Suprapubic skin (tissue), 4 donors: ENCODE results near the gene ERFL. TPM values are rescaled to one million over a fixed set of nuclear protein-coding genes. Genes with fewer than 3 reads are reported as not detected.

Experiments used
- DNase-seq, 2 donors: peaks; one replicate each; pipeline ENCODE4 v3.0.0-alpha.2; 2019; ENCODE audit warnings: low spot score in 2 of 2
- H3K27ac ChIP-seq: fragments of 200-600 bp; sonication (generic); one replicate; pipeline ENCODE4 v1.5.1; 2019
- H3K27me3 ChIP-seq: fragments of 200-600 bp; sonication (generic); one replicate; pipeline ENCODE4 v1.5.1; 2019
- H3K36me3 ChIP-seq: fragments of 200-600 bp; sonication (generic); one replicate; pipeline ENCODE4 v1.5.1; 2019
- H3K4me1 ChIP-seq: fragments of 200-600 bp; sonication (generic); one replicate; pipeline ENCODE4 v1.5.1; 2019
- H3K4me3 ChIP-seq: fragments of 200-600 bp; sonication (generic); one replicate; pipeline ENCODE4 v1.5.1; 2019; ENCODE audit warnings: mild to moderate bottlenecking
- H3K9me3 ChIP-seq: fragments of 200-600 bp; sonication (generic); one replicate; pipeline ENCODE4 v1.5.1; 2019
- EP300 ChIP-seq: sonication (generic); formaldehyde crosslinking; IDR thresholded peaks from one replicate; pipeline ENCODE4 v1.6.1; 2017; ENCODE audit warnings: antibody characterized with exemption
- POLR2A ChIP-seq, 2 donors: fragments of 450-650 bp; IDR thresholded peaks; one replicate each; pipeline ENCODE4 v1.6.1; 2017; ENCODE audit warnings: antibody characterized with exemption in 2 of 2, mild to moderate bottlenecking in 2 of 2, moderate library complexity in 2 of 2
- POLR2AphosphoS5 ChIP-seq, 3 donors: sonication (generic); formaldehyde crosslinking; IDR thresholded peaks; one replicate each; pipeline ENCODE4 v1.6.1; 2017; ENCODE audit warnings: antibody characterized with exemption in 3 of 3
- WGBS: methylation state at CpG from one replicate; pipeline ENCODE4 v1.1.5; 2018; 5-methylcytosine and 5-hydroxymethylcytosine counted together
- total RNA-seq, 4 donors: library from RNA; depleted of rRNA; stranded (reverse); fragments of >200 nt; gene quantifications; one replicate each; pipeline ENCODE4 v1.1.0, GENCODE V29; 2016
- TF ChIP-seq, protein P1 (sequence below), 2 donors: fragments of 200-600 bp in 1 of 2; fragments of 450-650 bp in 1 of 2; sonication (generic) in 1 of 2; IDR thresholded peaks; one replicate each; pipeline ENCODE4 v1.5.1; 2016 to 2019; ENCODE audit warnings: antibody characterized with exemption in 2 of 2, mild to moderate bottlenecking in 1 of 2, moderate library complexity in 1 of 2

The ERFL gene
- total RNA-seq, 4 donors from 2014 or later = 0.21 to 0.72 TPM; not detected in 2

DNA sequence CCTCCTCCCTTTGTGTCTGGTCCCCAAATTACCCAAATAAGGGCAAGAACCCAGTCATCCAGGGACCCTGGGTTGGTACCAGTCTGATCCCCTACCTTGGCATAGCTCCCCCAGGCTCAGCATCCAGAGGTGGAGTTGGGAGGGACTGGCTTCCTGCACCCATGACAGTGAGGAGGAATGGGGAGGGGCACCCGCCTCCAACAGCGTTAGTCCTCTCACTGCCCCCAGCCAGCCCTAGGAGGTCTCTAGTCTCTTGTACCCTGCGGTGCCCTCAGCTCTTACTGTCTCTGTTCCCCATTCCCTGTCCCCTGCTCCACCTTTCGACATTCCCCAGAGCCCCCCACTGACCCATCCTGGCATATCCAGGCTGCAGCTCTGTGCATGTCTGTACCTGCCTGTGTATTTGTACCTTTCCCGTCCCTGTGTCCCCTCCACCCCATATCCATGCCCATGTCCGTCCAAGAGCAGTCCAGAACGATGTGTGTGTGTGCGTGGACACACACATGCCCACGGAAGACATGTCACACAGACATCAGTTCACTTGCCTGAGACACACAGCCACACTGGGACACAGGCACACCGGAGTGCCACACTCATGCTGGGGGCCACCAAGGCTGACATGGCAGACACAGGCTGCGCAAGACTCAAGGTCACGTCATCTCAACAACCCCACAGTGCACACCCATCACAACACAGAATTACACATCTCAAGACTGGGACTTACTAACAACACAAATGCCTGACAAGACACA, 17.8 kb downstream of the ERFL start:
- H3K4me3 ChIP-seq = no peak overlapping the region

DNA sequence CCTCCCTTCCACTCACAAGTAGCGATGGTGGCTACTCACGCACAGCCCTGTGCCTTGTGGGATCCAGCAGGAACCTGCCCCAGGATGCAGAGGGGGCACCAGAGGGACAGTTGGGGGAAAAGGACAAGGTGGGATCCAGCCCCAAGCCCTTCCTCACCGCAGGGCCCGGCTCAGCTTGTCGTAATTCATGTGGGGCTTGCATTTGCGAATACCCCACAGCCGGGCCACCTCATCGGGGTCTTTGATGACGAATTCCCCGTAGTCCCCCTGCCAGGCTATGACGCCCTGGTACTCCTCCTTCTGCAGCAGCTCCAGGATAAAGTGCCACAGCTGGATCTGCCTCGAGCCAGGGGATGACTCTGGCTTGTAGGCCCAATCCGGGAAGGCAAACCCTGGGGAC, 18.5 kb downstream of the ERFL start:
- no peak overlapping the region for H3K4me3 ChIP-seq
- DNase-seq = no peak
- no peaks in the 10 kb centered on the region for H3K9me3 ChIP-seq
- H3K27ac ChIP-seq = no peak overlapping the region
- H3K36me3 ChIP-seq = peaks cover 38% of the 10 kb centered on the region
- H3K27me3 ChIP-seq = peaks cover 32% of the 10 kb centered on the region
- H3K4me1 ChIP-seq = peaks cover 10% of the 10 kb centered on the region
- TF ChIP-seq, protein P1, sequence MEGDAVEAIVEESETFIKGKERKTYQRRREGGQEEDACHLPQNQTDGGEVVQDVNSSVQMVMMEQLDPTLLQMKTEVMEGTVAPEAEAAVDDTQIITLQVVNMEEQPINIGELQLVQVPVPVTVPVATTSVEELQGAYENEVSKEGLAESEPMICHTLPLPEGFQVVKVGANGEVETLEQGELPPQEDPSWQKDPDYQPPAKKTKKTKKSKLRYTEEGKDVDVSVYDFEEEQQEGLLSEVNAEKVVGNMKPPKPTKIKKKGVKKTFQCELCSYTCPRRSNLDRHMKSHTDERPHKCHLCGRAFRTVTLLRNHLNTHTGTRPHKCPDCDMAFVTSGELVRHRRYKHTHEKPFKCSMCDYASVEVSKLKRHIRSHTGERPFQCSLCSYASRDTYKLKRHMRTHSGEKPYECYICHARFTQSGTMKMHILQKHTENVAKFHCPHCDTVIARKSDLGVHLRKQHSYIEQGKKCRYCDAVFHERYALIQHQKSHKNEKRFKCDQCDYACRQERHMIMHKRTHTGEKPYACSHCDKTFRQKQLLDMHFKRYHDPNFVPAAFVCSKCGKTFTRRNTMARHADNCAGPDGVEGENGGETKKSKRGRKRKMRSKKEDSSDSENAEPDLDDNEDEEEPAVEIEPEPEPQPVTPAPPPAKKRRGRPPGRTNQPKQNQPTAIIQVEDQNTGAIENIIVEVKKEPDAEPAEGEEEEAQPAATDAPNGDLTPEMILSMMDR (IDR thresholded peaks at IDR 0.05) = no peak
- TF ChIP-seq POLR2A (IDR thresholded peaks at IDR 0.05) = no peak
- 54% methylated on average over 13 of the region's 13 CpGs for WGBS

More for the DNA sequence above, 17.8 kb downstream of the ERFL start:
- DNase-seq = no peak
- TF ChIP-seq POLR2AphosphoS5 (IDR thresholded peaks at IDR 0.05) (no peak), POLR2A (IDR thresholded peaks at IDR 0.05) (no peak), EP300 (no peak)
- TF ChIP-seq, protein P1 (IDR thresholded peaks at IDR 0.05) = no peak
- Histone ChIP-seq H3K9me3 (no peaks in the 10 kb centered on the region), H3K27ac (no peak overlapping the region), H3K27me3 (peaks cover 39% of the 10 kb centered on the region), H3K4me1 (peaks cover 16% of the 10 kb centered on the region), H3K36me3 (peaks cover 30% of the 10 kb centered on the region)
- 42% methylated on average over 9 of the region's 12 CpGs for WGBS

DNA sequence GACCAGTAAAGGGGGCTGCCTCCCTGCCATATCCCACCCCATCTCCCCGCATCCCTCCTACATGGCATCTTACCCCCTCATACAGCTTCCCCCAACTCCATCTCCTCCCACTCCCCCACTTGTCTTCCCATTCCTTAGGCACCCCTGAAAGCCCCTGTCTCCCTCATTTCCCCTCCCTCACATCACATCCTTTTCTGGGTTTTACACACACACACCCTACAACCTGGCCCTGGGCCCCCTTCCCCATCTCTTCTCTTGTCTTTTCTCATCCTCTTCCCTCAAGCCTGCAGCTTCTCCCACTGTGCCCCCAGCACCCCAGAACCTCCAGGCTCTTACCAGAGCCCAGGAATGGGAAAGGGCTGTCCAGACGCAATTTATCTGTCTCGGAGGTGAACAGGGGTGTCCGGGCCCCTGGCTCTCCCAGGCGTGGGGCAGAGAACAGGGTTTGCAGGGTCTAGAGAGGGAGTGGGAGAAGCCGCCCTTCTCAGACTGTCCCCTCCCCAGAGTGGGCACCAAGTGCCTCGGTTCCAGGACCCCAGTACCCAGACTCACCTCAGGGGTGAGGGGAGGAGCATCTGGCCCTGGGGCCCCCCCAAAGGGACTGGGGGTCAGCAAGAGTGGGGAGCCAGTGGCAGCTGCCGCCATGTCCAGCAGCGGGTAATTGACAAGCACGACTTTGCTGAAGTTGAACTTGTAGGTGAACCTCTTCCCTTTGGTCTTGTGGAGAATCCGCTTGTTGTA, 19.4 kb downstream of the ERFL start:
- no peak overlapping the region for H3K27ac ChIP-seq
- H3K4me3 ChIP-seq = no peak overlapping the region
- peaks cover 46% of the 10 kb centered on the region for H3K36me3 ChIP-seq
- WGBS = 65% methylated on average over 9 of the region's 11 CpGs
- no peaks in the 10 kb centered on the region for H3K9me3 ChIP-seq
- TF ChIP-seq, protein P1 (IDR thresholded peaks at IDR 0.05) = no peak
- TF ChIP-seq POLR2AphosphoS5 (IDR thresholded peaks at IDR 0.05) (no peak), EP300 (no peak), POLR2A (IDR thresholded peaks at IDR 0.05) (no peak)
- H3K27me3 ChIP-seq = peaks cover 25% of the 10 kb centered on the region
- DNase-seq = no peak
- H3K4me1 ChIP-seq = peaks cover 10% of the 10 kb centered on the region

DNA sequence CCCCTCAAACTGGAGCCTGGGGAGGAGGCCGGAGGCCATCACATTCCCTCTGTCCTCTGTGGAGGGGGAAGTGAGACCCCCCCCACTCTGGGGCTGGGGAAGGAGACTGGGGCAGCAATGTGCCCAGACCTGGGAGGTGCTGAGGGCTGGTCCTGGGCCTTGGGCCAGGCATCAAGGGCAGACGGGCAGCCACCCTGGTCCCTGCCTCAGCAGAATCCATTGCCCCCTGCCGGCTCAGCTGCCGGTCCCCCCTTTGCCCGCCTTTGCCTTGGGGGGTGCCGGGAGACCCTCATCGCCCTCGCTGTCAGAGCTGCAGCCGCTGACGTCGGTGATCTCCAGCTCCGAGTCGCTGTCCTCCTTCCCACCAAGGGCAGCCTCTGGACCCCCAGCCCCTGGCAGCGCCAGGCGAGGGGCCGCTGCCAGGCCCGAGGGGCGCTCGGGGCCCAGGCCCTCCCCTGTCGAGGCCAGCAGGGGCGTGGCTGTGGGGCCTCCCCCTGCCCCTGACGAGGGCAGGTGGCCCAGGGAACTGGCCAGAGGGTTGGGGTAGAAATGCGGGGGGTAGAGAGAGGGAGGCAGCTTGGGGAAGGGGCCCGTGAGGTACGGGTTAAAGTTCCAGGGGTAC, 20.1 kb downstream of the ERFL start:
- H3K4me1 ChIP-seq = peaks cover 6% of the 10 kb centered on the region
- 45% methylated on average over 11 of the region's 25 CpGs for WGBS

More for the DNA sequence above, 20.1 kb downstream of the ERFL start:
- Histone ChIP-seq H3K4me3 (no peak overlapping the region), H3K27ac (no peak overlapping the region), H3K9me3 (no peaks in the 10 kb centered on the region), H3K36me3 (peaks cover 54% of the 10 kb centered on the region), H3K27me3 (peaks cover 18% of the 10 kb centered on the region)
- DNase-seq = no peak
- TF ChIP-seq POLR2AphosphoS5 (IDR thresholded peaks at IDR 0.05) (no peak), POLR2A (IDR thresholded peaks at IDR 0.05) (no peak), EP300 (no peak)
- TF ChIP-seq, protein P1 (IDR thresholded peaks at IDR 0.05) = no peak
